ENCODE data around the gene CCDC116. TPM values are rescaled to one million over a fixed set of nuclear protein-coding genes. Genes with fewer than 3 reads are reported as not detected.
"Not testable (repeated sequence)": the region's sequence is repeated elsewhere in the genome, so short reads cannot be mapped to it uniquely, and the experiment has no call there.

CCDC116 gene
- polyA plus RNA-seq, 1 experiment: 0.06 TPM

- no peak for DNase-seq (ENCODE audit: low read depth, low spot score)
- CTCF ChIA-PET: no interaction called here
- POLR2A ChIA-PET: no interaction called here
- H3K27ac ChIP-seq (ENCODE audit: low read depth, low read length): no peak overlapping the region
- H3K27me3 ChIP-seq (ENCODE audit: control insufficient read depth, insufficient read depth, low read length): no peaks in the 10 kb centered on the region
- H3K4me3 ChIP-seq (ENCODE audit: low read depth, low read length): no peak overlapping the region
- H3K9me3 ChIP-seq (ENCODE audit: control insufficient read depth, insufficient read depth, low read length): no peaks in the 10 kb centered on the region; the same call in 1 of the 2 replicates
- no peak for TF ChIP-seq CTCF (IDR thresholded peaks at IDR 0.05; ENCODE audit: low read depth, low read length)
These were observed 41.2 kb downstream of the CCDC116 start for GRCh38 chr22:21673534-21674321.

- Histone ChIP-seq H3K4me3 (ENCODE audit: low read depth, low read length) (no peak overlapping the region), H3K27me3 (ENCODE audit: control insufficient read depth, insufficient read depth, low read length) (no peaks in the 10 kb centered on the region), H3K9me3 (ENCODE audit: control insufficient read depth, insufficient read depth, low read length) (no peaks in the 10 kb centered on the region; the same call in 1 of the 2 replicates), H3K27ac (ENCODE audit: low read depth, low read length) (no peak overlapping the region)
- TF ChIP-seq CTCF (IDR thresholded peaks at IDR 0.05; ENCODE audit: low read depth, low read length): no peak
- no peak for DNase-seq (ENCODE audit: low read depth, low spot score)
- CTCF ChIA-PET: interaction anchor here (0.6 kb wide), 1 partner anchor 8 kb away, joined by 6 read pairs; no protein-coding TSS in a partner anchor
- POLR2A ChIA-PET: no interaction called here
These were observed 42.2 kb downstream of the CCDC116 start for GRCh38 chr22:21674638-21675245.

GRCh38 chr22:21677606-21678443 is 45.3 kb downstream of the CCDC116 start:
- no peak for TF ChIP-seq CTCF (IDR thresholded peaks at IDR 0.05; ENCODE audit: low read depth, low read length)
- CTCF ChIA-PET: no interaction called here
- Histone ChIP-seq H3K4me3 (ENCODE audit: low read depth, low read length) (no peak overlapping the region), H3K9me3 (ENCODE audit: control insufficient read depth, insufficient read depth, low read length) (no peaks in the 10 kb centered on the region; the same call in 1 of the 2 replicates), H3K27me3 (ENCODE audit: control insufficient read depth, insufficient read depth, low read length) (no peaks in the 10 kb centered on the region), H3K27ac (ENCODE audit: low read depth, low read length) (no peak overlapping the region)
- no peak for DNase-seq (ENCODE audit: low read depth, low spot score)
- POLR2A ChIA-PET: no interaction called here

- POLR2A ChIA-PET; CTCF ChIA-PET; H3K4me3 ChIP-seq (ENCODE audit: low read depth, low read length); H3K9me3 ChIP-seq (ENCODE audit: control insufficient read depth, insufficient read depth, low read length); H3K27me3 ChIP-seq (ENCODE audit: control insufficient read depth, insufficient read depth, low read length); H3K27ac ChIP-seq (ENCODE audit: low read depth, low read length); DNase-seq (ENCODE audit: low read depth, low spot score): not testable (repeated sequence)
These were observed 46.3 kb downstream of the CCDC116 start for GRCh38 chr22:21678842-21679241.

- CTCF ChIA-PET: no interaction called here
- Histone ChIP-seq H3K27ac (ENCODE audit: low read depth, low read length) (no peak overlapping the region), H3K9me3 (ENCODE audit: control insufficient read depth, insufficient read depth, low read length) (no peaks in the 10 kb centered on the region; the same call in 1 of the 2 replicates), H3K27me3 (ENCODE audit: control insufficient read depth, insufficient read depth, low read length) (no peaks in the 10 kb centered on the region), H3K4me3 (ENCODE audit: low read depth, low read length) (no peak overlapping the region)
- POLR2A ChIA-PET: no interaction called here
- TF ChIP-seq CTCF (IDR thresholded peaks at IDR 0.05; ENCODE audit: low read depth, low read length): no peak
- DNase-seq (ENCODE audit: low read depth, low spot score): no peak
These were observed 46.8 kb downstream of the CCDC116 start for GRCh38 chr22:21679383-21679782.
